Cortex of kidney (tissue), 1 donor: ENCODE results near the gene YWHAE.
"Not testable (repeated sequence)": the region's sequence is repeated elsewhere in the genome, so short reads cannot be mapped to it uniquely, and the experiment has no call there.

Experiments used
- DNase-seq: peaks from one replicate; lab custom pipeline; 2025; lab: John Stamatoyannopoulos, UW

YWHAE gene

DNA sequence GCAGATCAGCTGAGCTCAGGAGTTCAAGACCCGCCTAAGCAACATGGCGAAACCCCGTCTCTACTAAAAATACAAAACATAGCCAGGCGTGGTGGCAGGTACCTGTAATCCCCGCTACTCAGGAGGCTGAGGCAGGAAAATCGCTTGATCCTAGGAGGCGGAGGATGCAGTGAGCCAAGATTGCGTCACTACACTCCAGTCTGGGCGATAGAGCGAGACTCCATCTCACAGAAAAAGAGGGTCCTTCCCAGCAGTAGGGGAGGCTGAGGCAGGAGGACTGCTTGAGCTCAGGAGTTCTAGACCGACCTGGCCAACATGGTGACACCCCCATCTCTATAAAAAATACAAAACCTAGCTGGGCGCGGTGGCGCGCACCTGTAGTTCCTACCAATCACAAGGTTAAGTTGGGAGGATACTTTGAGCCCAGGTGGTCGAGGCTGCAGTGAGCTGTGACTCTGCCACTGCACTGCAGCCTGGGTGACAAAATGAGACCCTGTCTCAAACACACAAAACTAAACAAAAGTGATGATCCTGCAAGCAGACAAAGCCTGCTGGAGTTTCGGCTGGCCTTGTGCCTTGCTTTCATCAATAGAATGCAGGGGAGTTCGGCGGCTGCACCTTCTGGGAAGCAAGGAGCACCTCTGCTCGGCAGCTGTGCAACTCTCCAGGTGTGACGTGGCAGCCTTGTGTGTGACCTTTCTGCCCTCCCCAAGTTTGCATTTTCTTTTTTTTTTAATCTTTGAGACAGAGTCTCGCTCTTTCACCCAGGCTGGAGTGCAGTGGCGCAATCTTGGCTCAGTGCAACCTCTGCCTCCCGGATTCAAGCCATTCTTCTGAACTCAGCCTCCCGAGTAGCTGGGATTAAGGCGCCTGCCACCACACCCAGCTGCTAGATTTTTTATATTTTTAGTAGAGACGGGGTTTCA is 12.4 kb upstream of the YWHAE start:
- no peak for DNase-seq

DNA sequence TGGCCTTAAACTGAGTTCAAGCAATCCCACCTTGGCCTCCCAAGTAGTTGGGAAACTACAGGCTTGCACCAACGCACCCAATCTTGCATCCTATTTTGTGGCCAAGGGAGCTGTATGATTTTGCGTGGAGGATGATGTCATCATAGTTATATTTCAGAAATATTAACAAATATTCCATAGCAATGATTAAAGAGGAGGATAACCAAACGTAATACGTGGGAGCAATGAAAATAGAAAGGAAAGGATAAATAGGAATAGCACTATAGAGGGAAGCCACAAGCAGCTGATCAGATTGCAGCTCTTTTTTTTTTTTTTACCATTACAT is 2.2 kb upstream of the YWHAE start:
- DNase-seq, result no peak

DNA sequence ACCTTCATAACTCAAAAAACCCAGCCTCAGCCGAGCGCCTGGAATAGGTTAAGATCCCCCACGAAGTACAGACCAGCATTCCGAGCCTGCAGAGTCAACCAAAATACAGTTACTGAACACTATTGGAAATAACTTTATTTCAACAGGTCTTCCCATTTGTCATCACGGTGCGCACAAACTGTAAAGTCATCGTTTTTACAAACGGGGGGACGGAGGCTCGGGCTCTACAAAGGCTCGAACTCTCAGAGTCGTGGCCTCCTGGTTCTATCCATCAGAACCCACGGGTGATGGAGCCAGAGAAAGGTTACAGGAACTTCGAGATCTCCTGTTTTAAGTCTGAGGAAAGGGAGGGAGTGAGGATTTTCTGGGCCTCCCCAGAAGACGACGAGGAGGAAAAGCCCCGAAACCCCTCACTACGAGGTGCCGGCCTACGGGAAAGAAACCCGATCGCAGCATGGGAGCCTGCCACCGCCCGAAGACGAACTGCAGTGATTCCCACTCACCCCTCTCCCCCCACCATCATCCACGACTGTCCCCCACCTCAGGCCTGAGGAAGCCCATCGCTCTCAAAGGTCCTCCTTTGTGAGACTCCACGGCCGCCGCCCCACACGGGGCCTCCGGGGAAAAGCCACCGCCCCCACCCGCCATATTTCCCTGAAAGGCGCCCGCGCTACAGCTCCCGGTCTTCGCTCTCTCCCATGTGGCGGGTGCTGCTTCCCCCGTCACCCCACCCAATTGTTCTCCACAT is 917 bp downstream of the YWHAE start:
- no peak for DNase-seq

DNA sequence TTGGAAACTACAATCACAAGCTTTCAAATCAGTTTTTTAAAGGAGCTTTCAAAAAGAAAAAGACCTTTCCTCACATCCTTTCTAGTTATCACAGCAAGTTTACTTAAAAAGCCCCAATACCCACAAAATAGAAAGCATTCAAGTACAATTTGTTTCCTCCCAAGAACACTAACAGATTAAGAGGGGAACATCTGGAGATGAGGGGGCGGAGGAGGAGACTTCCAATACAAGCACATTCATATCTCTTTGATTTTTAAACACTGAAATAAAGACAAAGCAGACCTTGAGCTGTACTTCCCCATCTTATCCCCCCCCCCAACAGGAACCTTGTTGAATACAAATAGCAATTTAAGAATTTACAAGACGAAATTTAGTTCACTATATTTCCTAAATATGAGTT is 2.0 kb downstream of the YWHAE start:
- DNase-seq, result no peak

DNA sequence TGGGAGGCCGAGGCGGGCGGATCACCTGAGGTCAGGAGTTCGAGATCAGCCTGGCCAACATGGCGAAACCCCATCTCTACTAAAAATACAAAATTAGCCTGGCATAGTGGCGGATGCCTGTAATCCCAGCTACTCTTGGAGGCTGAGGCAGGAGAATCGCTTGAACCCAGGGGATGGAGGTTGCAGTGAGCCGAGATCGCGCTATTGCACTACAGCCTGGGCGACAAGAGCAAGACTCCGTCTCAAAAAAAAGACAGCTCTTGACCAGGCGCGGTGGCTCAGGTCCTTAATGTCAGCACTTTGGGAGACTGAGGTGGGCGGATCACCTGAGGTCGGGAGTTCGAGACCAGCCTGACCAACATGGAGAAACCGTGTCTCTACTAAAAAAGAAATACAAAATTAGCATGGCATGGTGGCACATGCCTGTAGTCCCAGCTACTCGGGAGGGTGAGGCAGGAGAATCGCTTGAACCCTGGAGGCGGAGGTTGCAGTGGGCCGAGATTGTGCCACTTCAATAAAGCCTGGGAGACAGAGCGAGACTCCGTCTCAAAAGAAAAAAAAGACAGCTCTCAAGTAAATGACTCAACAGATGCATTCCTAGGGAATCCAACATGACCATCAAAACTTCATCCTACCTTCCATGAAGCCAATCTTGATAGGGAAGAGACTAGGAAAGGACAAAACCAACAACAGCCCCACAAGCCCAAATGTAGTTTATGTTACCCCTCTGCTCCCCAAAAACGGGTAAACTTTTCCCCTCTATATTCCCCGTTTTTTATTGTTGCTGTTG is 4.0 kb downstream of the YWHAE start:
- not testable (repeated sequence) for DNase-seq

DNA sequence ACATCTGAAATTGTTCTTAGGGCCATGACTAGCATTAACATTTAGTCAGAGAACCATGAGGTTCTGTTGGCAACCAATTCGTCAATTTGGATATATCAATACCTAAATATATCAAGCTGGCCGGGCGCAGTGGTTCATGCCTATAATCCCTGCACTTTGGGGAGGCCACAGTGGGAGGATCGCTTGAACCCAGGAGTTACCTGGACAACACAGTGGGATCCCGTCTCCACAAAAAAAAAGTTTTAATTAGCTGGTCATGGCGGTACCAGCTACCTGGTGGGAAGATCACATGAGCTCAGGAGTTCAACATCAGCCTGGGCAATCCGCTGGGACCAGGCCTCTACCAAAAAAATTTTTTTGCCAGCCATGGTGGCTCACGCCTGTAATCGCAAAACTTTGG is 8.4 kb downstream of the YWHAE start:
- no peak for DNase-seq

DNA sequence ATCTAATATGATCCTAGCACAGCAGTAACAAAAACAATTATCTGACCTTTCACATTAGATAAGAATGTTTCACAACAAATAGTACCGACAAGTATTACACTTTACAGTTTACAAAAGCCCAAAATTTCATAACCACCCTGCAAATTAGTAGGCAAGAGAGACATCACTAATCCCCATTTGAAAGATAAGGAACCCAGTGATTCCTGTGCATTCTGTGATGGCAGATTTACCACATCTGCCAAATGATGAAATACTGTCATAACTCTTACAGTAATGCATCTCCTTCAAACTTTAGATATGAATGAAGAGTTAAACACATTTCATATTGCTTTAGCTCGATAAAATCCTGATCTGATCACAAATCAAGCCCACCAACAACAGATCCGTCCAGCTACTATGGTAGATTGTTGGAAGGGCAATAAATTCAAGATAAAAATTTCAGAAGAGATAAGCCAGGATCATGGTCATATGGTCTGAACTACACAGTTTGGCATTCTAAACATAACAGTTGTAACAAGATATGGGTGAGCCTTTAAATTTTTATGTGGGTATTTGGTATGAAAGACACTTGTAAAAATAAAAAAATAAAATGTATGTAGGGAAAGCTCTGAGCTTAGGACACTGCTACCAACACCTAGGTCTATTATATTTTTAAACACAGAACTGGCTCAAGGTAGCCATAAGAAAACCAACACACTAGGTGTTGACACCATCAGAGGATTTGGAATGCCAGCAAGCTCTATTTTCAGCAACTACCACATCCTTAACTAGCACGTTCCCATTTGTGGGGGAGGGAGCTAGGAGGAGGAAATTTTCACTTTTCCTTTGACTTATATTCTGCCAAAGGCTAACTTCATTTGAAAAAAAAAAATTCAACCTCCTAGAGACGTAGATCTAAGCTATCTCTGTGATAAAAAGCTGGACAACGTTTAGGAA is 9.3 kb downstream of the YWHAE start:
- DNase-seq, result no peak

DNA sequence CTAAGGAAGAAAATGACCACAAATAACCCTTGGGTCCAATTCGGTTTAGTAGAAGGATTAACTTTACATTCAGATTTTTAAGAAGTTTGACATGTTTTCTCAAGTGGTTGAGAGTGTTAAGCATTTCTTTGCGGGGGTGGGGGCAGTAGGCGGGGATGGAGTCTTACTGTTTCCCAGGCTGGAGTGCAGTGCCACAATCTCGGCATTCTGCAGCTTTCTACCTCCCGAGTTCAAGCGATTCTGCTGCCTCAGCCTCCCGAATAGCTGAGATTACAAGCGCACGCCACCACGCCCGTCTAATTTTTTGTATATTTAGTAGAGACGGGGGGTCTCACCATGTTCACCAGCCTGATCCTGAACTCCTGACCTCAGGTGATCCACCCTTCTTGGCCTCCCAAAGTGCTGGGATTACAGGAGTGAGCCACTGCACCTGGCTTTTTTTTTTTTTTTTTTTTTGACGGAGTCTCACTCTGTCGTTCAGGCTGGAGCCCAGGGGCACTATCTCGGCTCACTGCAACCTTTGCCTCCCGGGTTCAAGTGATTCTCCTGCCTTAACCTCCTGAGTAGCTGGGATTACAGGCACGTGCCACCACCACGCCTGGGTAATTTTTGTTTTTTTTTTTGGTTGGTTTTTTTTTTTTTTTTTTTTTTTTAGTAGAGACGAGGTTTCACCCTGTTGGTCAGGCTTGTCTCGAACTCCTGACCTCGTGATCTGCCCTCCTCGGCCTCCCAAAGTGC is 12.4 kb downstream of the YWHAE start:
- DNase-seq, result not testable (repeated sequence)

DNA sequence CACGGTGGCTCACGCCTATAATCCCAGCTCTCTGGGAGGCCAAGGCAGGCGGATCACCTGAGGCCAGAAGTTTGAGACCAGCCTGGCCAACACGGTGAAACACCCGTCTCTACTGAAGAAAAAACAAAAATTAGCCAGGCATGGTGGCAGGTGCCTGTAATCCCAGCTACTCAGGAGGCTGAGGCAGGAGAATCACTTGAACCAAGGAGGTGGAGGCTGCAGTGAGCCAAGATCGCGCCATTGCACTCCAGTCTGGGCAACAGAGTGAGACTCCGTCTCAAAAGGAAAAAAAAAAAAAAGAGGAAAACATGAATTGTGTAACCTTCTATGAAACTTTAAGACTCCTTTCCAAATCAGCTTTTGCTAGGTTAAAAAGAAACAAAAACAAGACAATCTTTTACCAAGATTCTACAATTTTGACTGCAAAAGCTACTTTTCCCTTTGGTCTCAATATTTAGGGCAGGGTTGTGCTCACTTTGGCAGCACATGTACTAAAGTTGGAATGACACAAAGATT is 13.3 kb downstream of the YWHAE start:
- DNase-seq, result not testable (repeated sequence)

DNA sequence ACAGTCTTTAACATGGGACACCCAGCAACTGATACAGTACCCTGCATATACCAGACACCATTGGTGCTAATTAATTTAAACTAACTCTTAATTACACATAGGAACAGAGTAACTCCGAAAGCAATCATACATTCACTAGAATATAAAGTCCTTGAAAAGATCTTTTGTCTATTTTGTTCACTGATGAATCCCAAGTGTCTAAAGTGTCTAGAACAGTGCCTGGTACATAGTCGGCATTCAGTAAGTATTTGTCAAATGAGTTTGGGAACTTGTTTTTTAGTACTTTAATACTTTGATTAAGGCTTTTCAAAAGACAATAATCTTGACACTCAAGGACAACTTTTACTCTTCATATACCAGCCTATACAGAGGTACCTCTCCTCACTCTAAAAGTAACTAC is 13.8 kb downstream of the YWHAE start:
- no peak for DNase-seq

DNA sequence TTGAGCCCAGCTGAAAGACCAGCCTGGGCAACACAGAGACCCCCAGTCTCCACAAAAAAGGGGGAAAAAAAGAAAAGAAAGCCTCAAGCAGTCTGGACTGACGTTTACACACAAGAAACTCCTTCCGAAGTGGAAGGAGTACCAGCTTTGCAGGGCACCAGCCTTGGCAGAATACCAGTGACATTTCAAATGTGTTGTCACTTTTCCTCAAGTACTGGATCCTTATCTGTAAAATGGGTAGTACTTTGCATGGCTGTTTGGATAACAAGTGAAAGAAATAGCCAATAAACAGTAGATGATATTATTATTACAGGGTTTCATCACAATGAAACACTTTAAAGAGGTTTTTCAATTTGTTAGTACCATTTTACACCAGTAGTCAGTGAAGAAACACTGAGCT is 14.2 kb downstream of the YWHAE start:
- DNase-seq, result no peak

DNA sequence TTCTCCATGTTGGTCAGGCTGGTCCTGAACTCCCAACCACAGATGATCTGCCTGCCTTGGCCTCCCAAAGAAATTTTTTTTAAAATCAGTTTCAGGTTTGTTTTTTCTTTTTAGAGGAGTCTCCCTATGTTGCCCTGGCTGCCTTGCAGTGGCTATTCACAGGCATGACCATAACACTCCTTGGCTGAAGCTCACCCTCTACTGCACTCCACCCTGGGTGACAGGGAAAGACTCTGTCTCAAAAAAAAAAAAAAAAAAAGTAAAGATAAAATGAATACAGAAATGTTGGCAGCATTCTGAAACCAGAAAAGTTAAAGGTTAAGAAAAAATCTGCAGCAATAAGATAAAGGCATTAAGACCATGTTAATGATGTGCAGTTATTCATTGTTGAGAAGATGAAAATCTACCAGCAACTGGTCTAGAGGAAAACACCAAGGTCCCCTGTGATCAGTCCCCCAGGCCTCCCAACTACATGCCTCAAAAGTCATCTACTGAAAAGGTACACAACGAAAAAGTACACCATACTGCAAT is 15.1 kb downstream of the YWHAE start:
- DNase-seq, result no peak

DNA sequence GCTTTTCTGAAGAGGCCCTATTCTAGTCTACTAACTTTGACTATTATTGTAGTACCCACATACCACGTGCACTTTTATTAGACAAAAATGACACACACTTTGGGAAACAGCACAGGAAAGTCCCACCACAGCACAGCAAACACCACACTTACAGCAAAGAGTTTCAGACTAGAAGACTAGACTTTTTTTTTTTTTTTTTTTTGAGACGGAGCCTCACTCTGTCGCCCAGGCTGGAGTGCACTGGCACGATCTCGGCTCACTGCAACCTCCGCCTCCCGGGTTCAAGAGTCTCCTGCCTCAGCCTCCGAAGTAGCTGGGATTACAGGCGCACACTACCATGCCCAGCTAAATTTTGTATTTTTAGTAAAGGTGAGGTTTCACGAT is 20.1 kb downstream of the YWHAE start:
- DNase-seq, result no peak

DNA sequence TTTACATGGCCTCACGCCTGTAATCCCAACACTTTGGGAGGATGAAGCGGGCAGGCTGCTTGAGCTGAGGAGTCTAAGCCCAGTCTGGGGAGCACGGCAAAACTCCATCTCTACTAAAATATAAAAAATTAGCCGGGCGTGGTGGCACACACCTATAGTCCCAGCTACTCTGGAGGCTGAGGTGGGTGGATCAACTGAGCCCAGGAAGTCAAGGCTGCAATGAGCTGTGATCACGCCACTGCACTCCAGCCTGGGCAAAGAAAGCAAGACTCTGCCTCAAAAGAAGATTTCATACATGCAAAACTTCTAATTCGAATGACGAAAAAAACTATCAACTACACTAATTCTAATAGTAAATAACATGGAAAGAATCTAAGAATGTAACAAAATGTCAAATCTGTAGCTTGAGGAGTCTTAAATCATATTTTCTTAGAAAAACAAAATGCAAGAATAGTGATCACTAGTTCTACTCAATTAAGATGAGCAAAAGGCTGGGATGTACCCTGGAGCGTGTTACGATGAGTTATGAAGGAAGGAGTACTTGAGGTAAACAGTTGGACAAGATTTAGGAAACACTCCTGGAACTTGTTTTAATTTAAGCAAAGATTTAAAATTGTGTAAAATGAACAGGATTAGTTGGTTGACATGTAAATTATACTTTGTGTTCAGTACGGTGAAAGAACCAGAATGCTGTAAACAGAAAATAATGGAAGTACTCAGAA is 20.7 kb downstream of the YWHAE start:
- no peak for DNase-seq

DNA sequence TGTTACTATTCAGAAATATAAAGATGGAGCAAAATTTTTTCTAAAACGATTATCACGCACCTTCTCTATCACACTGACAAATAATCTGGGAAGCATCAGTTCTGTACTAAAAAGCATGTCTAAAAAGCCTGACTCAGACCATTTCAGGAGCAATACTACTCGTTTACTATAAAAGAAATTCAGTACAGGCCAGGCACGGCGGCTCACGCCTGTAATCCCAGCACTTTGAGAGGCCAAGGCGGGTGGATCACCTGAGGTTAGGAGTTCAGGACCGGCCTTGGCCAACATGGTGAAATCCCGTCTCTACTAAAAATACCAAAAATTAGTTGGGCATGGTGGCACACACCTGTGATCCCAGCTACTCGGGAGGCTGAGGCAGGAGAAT is 21.6 kb downstream of the YWHAE start:
- DNase-seq, result not testable (repeated sequence)

DNA sequence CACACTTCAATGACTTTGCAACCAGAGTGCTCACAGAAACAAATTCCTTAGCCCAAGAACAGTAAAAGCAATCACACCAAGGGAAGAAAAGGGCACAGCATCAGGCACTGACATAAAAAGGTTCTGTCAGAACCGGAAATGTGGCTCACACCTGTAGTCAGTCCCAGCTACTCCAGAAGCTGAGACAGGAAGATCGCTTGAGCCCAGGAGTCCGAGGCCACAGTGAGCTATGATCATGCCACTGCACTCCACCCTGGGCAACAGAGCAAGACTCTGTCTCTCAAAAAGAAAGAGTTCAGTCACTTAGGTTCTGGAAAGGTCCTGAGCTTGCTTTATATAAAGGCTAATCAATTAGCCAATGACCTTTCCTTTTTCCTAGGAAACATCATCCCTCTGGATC is 22.7 kb downstream of the YWHAE start:
- DNase-seq, result no peak

DNA sequence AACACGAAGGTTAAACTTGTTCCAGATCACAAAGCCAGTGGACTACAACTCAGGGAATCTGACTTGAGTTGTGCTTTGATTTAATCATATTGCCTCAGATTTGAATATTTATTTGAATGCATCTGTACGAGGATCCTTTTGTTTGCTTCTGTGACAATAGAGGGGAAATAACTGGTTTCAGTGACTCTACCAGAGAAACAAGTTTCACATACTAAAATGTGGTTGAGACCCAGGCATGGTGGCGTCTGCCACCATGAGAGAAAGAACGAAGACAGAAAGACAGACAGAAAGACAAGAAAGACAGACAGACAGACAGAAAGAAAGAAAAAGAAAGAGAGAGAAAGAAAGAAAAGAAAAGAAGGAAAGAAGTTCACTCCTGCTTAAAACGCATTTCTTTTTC is 24.0 kb downstream of the YWHAE start:
- DNase-seq, result no peak

DNA sequence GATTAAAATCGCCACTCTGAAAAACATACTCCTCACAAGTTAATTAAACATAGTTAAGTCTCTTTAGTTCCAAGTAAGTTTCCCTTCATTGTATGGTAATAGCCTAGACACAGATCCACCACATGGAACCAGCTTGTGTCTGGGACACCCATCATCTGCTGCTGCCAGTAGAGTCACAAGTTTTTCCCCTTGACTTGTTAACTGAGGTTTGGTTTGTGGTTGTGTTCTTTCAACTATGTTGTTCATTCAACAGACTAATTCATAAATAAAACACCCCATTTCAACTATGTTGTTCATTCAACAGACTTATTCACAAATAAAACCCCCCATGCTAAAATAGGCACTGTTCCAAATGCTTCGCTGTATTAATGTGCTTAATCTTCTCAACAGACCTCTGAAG is 24.4 kb downstream of the YWHAE start:
- no peak for DNase-seq

DNA sequence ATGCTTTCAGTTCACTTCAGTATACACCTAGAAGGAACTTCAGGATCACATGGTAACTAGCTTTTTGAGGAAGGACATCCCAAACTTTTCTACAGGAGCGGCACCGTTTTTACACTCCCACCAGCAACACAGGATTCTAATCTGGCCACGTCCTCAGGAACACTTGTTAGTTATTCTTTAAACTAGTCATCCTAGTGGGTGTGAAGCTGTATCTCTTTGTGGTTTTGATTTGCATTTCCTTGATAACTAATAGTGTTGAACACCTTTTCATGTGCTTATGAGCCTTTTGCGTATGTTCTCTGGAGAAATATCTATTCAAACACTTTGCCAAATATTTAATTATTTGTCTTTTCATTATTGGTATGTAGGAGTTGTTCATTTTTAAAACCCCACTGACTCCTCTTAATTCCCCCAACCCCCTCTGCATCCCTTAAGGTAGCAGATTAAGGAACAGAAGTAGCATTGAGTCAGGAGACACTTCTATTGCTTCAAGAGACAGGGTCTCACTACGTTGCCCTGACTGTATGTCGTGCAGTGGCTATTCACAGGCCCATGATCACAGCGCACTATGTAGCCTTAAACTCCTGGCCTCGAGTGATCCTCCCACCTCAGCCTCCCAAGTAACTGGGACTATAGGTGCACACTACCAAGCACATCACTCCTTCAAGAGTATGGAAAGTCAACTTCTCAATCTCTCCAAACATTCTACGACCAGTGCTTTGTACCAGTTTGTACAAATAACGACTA is 25.4 kb downstream of the YWHAE start:
- DNase-seq, result no peak
